LoVo (cell line): ENCODE measurements around the gene GRIK1.

Source experiments
- DNase-seq: peaks from one replicate; pipeline ENCODE4 v3.0.0-alpha.2; 2016; ENCODE audit warnings: low spot score

The GRIK1 gene

GRCh38 chr21:29827647-29828046 lies 112.1 kb downstream of the GRIK1 start:
- DNase-seq = no peak

- no peak for DNase-seq
These were observed 112.6 kb downstream of the GRIK1 start for GRCh38 chr21:29827236-29827635.

- DNase-seq = no peak
These were observed 113.4 kb downstream of the GRIK1 start for GRCh38 chr21:29826386-29826785.

- DNase-seq = no peak
These were observed 113.9 kb downstream of the GRIK1 start for GRCh38 chr21:29825936-29826335.

- DNase-seq = no peak
These were observed 114.5 kb downstream of the GRIK1 start for GRCh38 chr21:29825345-29825744.

- no peak for DNase-seq
These were observed 117.7 kb downstream of the GRIK1 start for GRCh38 chr21:29822064-29822463.

GRCh38 chr21:29821230-29821629 lies 118.6 kb downstream of the GRIK1 start:
- DNase-seq = no peak

- no peak for DNase-seq
These were observed 120.0 kb downstream of the GRIK1 start for GRCh38 chr21:29819675-29820326.

- no peak for DNase-seq
These were observed 121.3 kb downstream of the GRIK1 start for GRCh38 chr21:29818383-29818921.

- no peak for DNase-seq
These were observed 122.3 kb downstream of the GRIK1 start for GRCh38 chr21:29817450-29817849.

- DNase-seq = no peak
These were observed 126.8 kb downstream of the GRIK1 start for GRCh38 chr21:29812947-29813346.

GRCh38 chr21:29810871-29811270 lies 128.9 kb downstream of the GRIK1 start:
- DNase-seq = no peak

- no peak for DNase-seq
These were observed 131.6 kb downstream of the GRIK1 start for GRCh38 chr21:29808153-29808552.

- DNase-seq = no peak
These were observed 134.7 kb downstream of the GRIK1 start for GRCh38 chr21:29805105-29805504.

- DNase-seq = no peak
These were observed 136.6 kb downstream of the GRIK1 start for GRCh38 chr21:29803191-29803590.

GRCh38 chr21:29801122-29801521 lies 138.7 kb downstream of the GRIK1 start:
- no peak for DNase-seq

GRCh38 chr21:29800056-29800455 lies 139.7 kb downstream of the GRIK1 start:
- DNase-seq = no peak

- DNase-seq = no peak
These were observed 141.0 kb downstream of the GRIK1 start for GRCh38 chr21:29798840-29799239.

- no peak for DNase-seq
These were observed 142.6 kb downstream of the GRIK1 start for GRCh38 chr21:29797155-29797554.

GRCh38 chr21:29793712-29794111 lies 146.1 kb downstream of the GRIK1 start:
- DNase-seq = no peak

GRCh38 chr21:29789393-29789792 lies 150.4 kb downstream of the GRIK1 start:
- DNase-seq = no peak

- no peak for DNase-seq
These were observed 151.0 kb downstream of the GRIK1 start for GRCh38 chr21:29788752-29789151.

- DNase-seq = no peak
These were observed 152.4 kb downstream of the GRIK1 start for GRCh38 chr21:29787361-29787909.
